Activated naive CD8-positive, alpha-beta T cell treated with anti-CD3 and anti-CD28 coated beads, Interleukin-2, amount 50 U/mL, for 16 hours (primary cell): ENCODE results near the gene KRT75.
"Not testable (repeated sequence)": the region's sequence is repeated elsewhere in the genome, so short reads cannot be mapped to it uniquely, and the experiment has no call there.

Experiments used
- DNase-seq: peaks from one replicate; pipeline ENCODE4 v3.0.0-alpha.2; 2020; ENCODE audit warnings: low read depth, low spot score

The KRT75 gene

GRCh38 chr12:52415870-52416750, 18.1 kb downstream of the KRT75 start:
- DNase-seq: no peak

GRCh38 chr12:52414936-52415335, 19.2 kb downstream of the KRT75 start:
- no peak for DNase-seq

- no peak for DNase-seq
These were observed 20.3 kb downstream of the KRT75 start for GRCh38 chr12:52413782-52414345.

- DNase-seq: no peak
These were observed 21.0 kb downstream of the KRT75 start for GRCh38 chr12:52413202-52413601.

GRCh38 chr12:52411815-52412214, 22.4 kb downstream of the KRT75 start:
- no peak for DNase-seq

GRCh38 chr12:52410589-52411248, 23.5 kb downstream of the KRT75 start:
- DNase-seq: not testable (repeated sequence)

GRCh38 chr12:52407918-52408317, 26.3 kb downstream of the KRT75 start:
- no peak for DNase-seq

GRCh38 chr12:52405922-52406385, 28.2 kb downstream of the KRT75 start, which contains the start of gene KRT82:
Gene KRT82 (minus strand): TSS chr12:52406335. CDS start chr12:52406277, 58 bp downstream.
- no peak for DNase-seq

GRCh38 chr12:52404951-52405350, 29.2 kb downstream of the KRT75 start:
- no peak for DNase-seq

- no peak for DNase-seq
These were observed 30.6 kb downstream of the KRT75 start for GRCh38 chr12:52403561-52403960.

GRCh38 chr12:52402873-52403540, 31.2 kb downstream of the KRT75 start:
- DNase-seq: no peak

- no peak for DNase-seq
These were observed 31.8 kb downstream of the KRT75 start for GRCh38 chr12:52402377-52402776.

GRCh38 chr12:52401926-52402325, 32.2 kb downstream of the KRT75 start:
- DNase-seq: no peak

- DNase-seq: no peak
These were observed 32.6 kb downstream of the KRT75 start for GRCh38 chr12:52401526-52401925.

- DNase-seq: no peak
These were observed 33.3 kb downstream of the KRT75 start for GRCh38 chr12:52400906-52401305.

GRCh38 chr12:52399756-52400155, 34.4 kb downstream of the KRT75 start:
- DNase-seq: no peak

- DNase-seq: no peak
These were observed 36.0 kb downstream of the KRT75 start for GRCh38 chr12:52398176-52398575.

GRCh38 chr12:52396656-52397055, 37.5 kb downstream of the KRT75 start:
- DNase-seq: no peak

- no peak for DNase-seq
These were observed 38.3 kb downstream of the KRT75 start for GRCh38 chr12:52395761-52396434.

GRCh38 chr12:52394836-52395405, 39.2 kb downstream of the KRT75 start:
- no peak for DNase-seq

- DNase-seq: no peak
These were observed 41.6 kb downstream of the KRT75 start for GRCh38 chr12:52392465-52393007.
